ENCODE measurements around the gene PLEKHM3.

DNA sequence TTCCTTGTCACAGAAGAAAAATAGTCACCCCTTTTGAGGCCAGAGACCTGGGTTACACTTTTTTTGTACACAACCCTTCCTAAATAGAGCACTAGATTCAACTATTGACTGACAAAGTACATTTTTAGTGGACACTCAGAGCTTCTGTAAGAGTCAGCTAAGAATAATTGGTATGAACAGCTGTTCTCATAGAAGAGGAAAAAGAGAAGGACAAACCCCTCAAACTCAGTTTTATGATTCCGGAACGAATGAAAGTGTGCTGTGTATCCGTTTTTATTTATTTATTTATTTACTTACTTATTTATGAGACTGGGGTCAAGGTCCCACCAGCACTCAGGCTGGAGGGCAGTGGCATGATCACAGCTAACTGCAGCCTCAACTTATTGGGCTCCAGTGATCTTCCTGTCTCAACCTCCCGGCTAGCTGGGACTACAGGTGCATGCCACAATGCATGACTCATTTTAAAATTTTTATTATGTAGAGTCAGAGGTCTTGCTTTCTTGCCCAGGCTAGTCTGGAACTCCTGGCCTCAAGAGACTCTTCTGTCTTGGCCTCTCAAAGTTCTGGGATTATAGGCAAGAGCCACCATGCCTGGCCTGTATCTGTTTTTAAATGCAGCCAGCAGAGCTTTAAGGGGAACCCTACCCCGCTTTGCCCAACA lies 219.6 kb downstream of the PLEKHM3 start:
- no peak for TF ChIP-seq EZH2 (IDR thresholded peaks at IDR 0.05; ENCODE audit: low read length)
- TF ChIP-seq, protein P1, sequence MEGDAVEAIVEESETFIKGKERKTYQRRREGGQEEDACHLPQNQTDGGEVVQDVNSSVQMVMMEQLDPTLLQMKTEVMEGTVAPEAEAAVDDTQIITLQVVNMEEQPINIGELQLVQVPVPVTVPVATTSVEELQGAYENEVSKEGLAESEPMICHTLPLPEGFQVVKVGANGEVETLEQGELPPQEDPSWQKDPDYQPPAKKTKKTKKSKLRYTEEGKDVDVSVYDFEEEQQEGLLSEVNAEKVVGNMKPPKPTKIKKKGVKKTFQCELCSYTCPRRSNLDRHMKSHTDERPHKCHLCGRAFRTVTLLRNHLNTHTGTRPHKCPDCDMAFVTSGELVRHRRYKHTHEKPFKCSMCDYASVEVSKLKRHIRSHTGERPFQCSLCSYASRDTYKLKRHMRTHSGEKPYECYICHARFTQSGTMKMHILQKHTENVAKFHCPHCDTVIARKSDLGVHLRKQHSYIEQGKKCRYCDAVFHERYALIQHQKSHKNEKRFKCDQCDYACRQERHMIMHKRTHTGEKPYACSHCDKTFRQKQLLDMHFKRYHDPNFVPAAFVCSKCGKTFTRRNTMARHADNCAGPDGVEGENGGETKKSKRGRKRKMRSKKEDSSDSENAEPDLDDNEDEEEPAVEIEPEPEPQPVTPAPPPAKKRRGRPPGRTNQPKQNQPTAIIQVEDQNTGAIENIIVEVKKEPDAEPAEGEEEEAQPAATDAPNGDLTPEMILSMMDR (optimal IDR thresholded peaks at IDR 0.05 in 1 of 3, IDR thresholded peaks at IDR 0.05 in 1 of 3, conservative IDR thresholded peaks at IDR 0.05 in 1 of 3; ENCODE audit: extremely low read depth in 1 of 3, insufficient read depth in 2 of 3, low read length in 3 of 3): no peak

All from keratinocyte (primary cell).